SK-N-SH (cell line): ENCODE results near the gene GPR132. TPM values are rescaled to one million over a fixed set of nuclear protein-coding genes. Genes with fewer than 3 reads are reported as not detected.

ENCODE experiments used
- CTCF ChIA-PET: fragments of 300-600, 350-600 bp; formaldehyde crosslinking; extraction: SDS; loops from one replicate; lab custom pipeline; 2021; lab: Yijun Ruan, JAX
- POLR2A ChIA-PET: fragments of 350-600 bp; sonication (Branson Sonifier 250); formaldehyde crosslinking; extraction: SDS; loops from one replicate; lab custom pipeline; 2020; ENCODE audit warnings: antibody characterized with exemption, inconsistent platforms; lab: Yijun Ruan, JAX
- DNase-seq: peaks from one replicate; pipeline ENCODE4 v3.0.0; 2012
- H2AFZ ChIP-seq: fragments of 200-600 bp; sonication (generic); 2 replicates; pipeline ENCODE4 v1.8.1; 2016; ENCODE audit warnings: antibody characterized with exemption, mild to moderate bottlenecking, low read depth
- H3F3A ChIP-seq: fragments of 200-600 bp; sonication (generic); replicated peaks from 2 replicates; pipeline ENCODE3; 2016; ENCODE audit warnings: antibody characterized with exemption, mild to moderate bottlenecking; ENCODE audit not compliant: insufficient read depth
- H3K27ac ChIP-seq, 2 experiments: fragments of 200-500 bp in 1 of 2; fragments of 200-600 bp in 1 of 2; sonication (Bioruptor generic) in 1 of 2; sonication (generic), shearing (Covaris generic) in 1 of 2; 2 replicates each; pipeline versions ENCODE4 v1.5.1 to v1.6.1; 2014 to 2016; ENCODE audit warnings: low read depth in 2 of 2, inconsistent platforms in 1 of 2, low read length in 1 of 2, mild to moderate bottlenecking in 1 of 2, mixed read lengths in 1 of 2
- H3K27me3 ChIP-seq: fragments of 200-600 bp; sonication (generic), shearing (Covaris generic); 2 replicates; pipeline ENCODE4 v1.6.1; 2016; ENCODE audit warnings: mixed run types; ENCODE audit not compliant: insufficient read depth
- H3K36me3 ChIP-seq, 2 experiments: fragments of 200-500 bp in 1 of 2; fragments of 200-600 bp in 1 of 2; sonication (Bioruptor generic) in 1 of 2; sonication (generic) in 1 of 2; replicated peaks in 1 of 2; 2 replicates each; pipeline versions ENCODE3 to v1.5.1; 2014 to 2016; ENCODE audit warnings: low read length in 1 of 2, mild to moderate bottlenecking in 1 of 2; ENCODE audit not compliant: insufficient read depth in 2 of 2, control insufficient read depth in 1 of 2
- H3K4me1 ChIP-seq, 2 experiments: fragments of 200-500 bp in 1 of 2; fragments of 200-600 bp in 1 of 2; sonication (Bioruptor generic) in 1 of 2; sonication (generic), shearing (Covaris generic) in 1 of 2; 2 replicates each; pipeline versions ENCODE4 v1.5.1 to v1.6.1; 2014 to 2016; ENCODE audit warnings: low read depth in 1 of 2, low read length in 1 of 2, mixed run types in 1 of 2; ENCODE audit not compliant: insufficient read depth in 2 of 2, control insufficient read depth in 1 of 2
- H3K4me2 ChIP-seq: fragments of 200-600 bp; sonication (generic), shearing (Covaris generic); 2 replicates; pipeline ENCODE4 v1.6.1; 2017; ENCODE audit warnings: mixed run types
- H3K4me3 ChIP-seq, 2 experiments: fragments of 200-500 bp in 1 of 2; fragments of 200-600 bp in 1 of 2; sonication (Bioruptor generic) in 1 of 2; sonication (generic), shearing (Covaris generic) in 1 of 2; 2 replicates each; pipeline versions ENCODE4 v1.5.1 to v1.8.1; 2014 to 2016; ENCODE audit warnings: low read depth in 2 of 2, inconsistent platforms in 1 of 2, low read length in 1 of 2, mild to moderate bottlenecking in 1 of 2, mixed read lengths in 1 of 2, moderate library complexity in 1 of 2
- H3K79me2 ChIP-seq: fragments of 200-600 bp; sonication (generic); 2 replicates; pipeline ENCODE4 v1.8.1; 2017; ENCODE audit warnings: mild to moderate bottlenecking; ENCODE audit not compliant: insufficient read depth
- H3K9ac ChIP-seq: fragments of 200-600 bp; sonication (generic); 2 replicates; pipeline ENCODE4 v1.6.1; 2017; ENCODE audit warnings: mixed run types
- H3K9me2 ChIP-seq: fragments of 200-600 bp; sonication (generic); 2 replicates; pipeline ENCODE4 v1.6.1; 2017; ENCODE audit warnings: mixed run types
- H3K9me3 ChIP-seq: fragments of 200-600 bp; sonication (generic); 2 replicates; pipeline ENCODE4 v1.6.1; 2017; ENCODE audit warnings: mixed run types, mild to moderate bottlenecking, moderate library complexity
- H4K20me1 ChIP-seq: fragments of 200-600 bp; sonication (generic); 2 replicates; pipeline ENCODE4 v1.6.1; 2017; ENCODE audit warnings: mild to moderate bottlenecking, mixed run types; ENCODE audit not compliant: insufficient read depth
- CHD2 ChIP-seq: fragments of 150-350 bp; IDR thresholded peaks from 2 replicates; pipeline ENCODE4 v1.6.1; 2018; ENCODE audit warnings: low read length; ENCODE audit not compliant: partially characterized antibody
- ELF1 ChIP-seq: IDR thresholded peaks from 2 replicates; pipeline ENCODE4 v1.4.0; 2012
- FOXJ3 ChIP-seq: sonication (generic); formaldehyde crosslinking; IDR thresholded peaks from 2 replicates; pipeline ENCODE4 v1.5.1; 2020; ENCODE audit warnings: mild to moderate bottlenecking, missing genetic modification reagents
- MEF2A ChIP-seq: IDR thresholded peaks from 2 replicates; pipeline ENCODE4 v1.4.0; 2012; ENCODE audit warnings: low read depth, borderline replicate concordance
- MXI1 ChIP-seq: IDR thresholded peaks from 2 replicates; pipeline ENCODE4 v1.6.1; 2012; ENCODE audit warnings: mild to moderate bottlenecking, low read depth, low read length, improper control_type of control experiment
- NFIC ChIP-seq: IDR thresholded peaks from 2 replicates; pipeline ENCODE4 v1.4.0; 2012; ENCODE audit warnings: borderline replicate concordance
- NRF1 ChIP-seq: IDR thresholded peaks from 2 replicates; pipeline ENCODE4 v1.6.1; 2012; ENCODE audit warnings: low read depth, mild to moderate bottlenecking, low read length
- RAD21 ChIP-seq: IDR thresholded peaks from 2 replicates; pipeline ENCODE4 v1.6.1; 2012; ENCODE audit warnings: mild to moderate bottlenecking, low read length
- RCOR1 ChIP-seq: fragments of 150-350 bp; IDR thresholded peaks from 2 replicates; pipeline ENCODE4 v1.6.1; 2017; ENCODE audit warnings: antibody characterized with exemption, low read length
- RXRA ChIP-seq: IDR thresholded peaks from 2 replicates; pipeline ENCODE4 v1.4.0; 2012; ENCODE audit warnings: low read depth, mild to moderate bottlenecking, borderline replicate concordance
- SMC3 ChIP-seq: IDR thresholded peaks from 2 replicates; pipeline ENCODE4 v1.6.1; 2012; ENCODE audit warnings: low read depth, low read length, improper control_type of control experiment
- YY1 ChIP-seq: IDR thresholded peaks from 2 replicates; pipeline ENCODE4 v1.4.0; 2012; ENCODE audit warnings: low read depth, mild to moderate bottlenecking
- WGBS: methylation state at CpG from one replicate; pipeline ENCODE4 v1.1.6; 2017; ENCODE audit warnings: low lambda C conversion rate; 5-methylcytosine and 5-hydroxymethylcytosine counted together
- polyA plus RNA-seq, 3 experiments: library from polyadenylated mRNA; depleted of rRNA; stranded (reverse); fragments of >200 nt; gene quantifications; 2 replicates each; pipeline ENCODE4 v1.2.3, GENCODE V29; 2012
- TF ChIP-seq, protein P1 (sequence below): fragments of 200-600 bp; sonication (generic); IDR thresholded peaks from 2 replicates; pipeline ENCODE4 v1.6.1; 2017; ENCODE audit warnings: antibody characterized with exemption, mild to moderate bottlenecking, moderate library complexity
- TF ChIP-seq, protein P2 (sequence below): IDR thresholded peaks from 2 replicates; pipeline ENCODE4 v1.4.0; 2012; ENCODE audit warnings: low read depth, borderline replicate concordance

Gene GPR132
- polyA plus RNA-seq, 1 of the 3 experiments (the other 2 are of a cell fraction) = not detected

DNA sequence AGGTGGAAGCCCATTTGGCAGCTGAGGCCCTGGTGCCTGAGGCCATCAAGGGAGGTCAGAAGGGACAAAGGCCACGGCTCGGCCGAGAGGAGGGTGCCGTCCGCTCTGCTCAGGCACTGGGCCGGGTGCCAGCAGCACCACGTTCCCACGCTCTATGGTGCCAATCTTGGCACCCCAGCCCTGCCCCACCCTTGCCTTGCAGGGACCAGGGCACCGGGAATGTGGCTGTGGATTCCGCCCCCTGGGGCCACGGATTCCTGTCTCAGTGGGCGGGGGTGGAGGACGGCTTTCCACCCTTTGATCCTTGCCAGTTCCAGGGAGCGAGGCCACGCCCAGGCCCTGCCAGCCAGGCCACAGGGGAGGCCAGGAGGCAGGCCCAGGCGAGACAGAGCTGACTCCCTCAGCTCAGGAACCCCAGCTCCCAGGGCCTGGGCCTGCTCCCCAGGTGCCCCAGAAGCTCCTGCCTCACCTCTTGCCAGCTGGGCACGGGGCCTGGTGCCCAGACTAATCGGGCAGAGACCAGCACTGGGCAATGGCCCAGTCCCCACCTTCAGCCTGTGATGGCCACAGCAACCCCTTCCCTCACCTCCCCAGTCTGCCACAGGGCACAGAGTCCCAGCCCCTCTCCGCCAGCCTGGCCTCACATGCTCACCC lies 26.4 kb upstream of the GPR132 start:
- Histone ChIP-seq H3K9ac (no peak overlapping the region), H2AFZ (no peak overlapping the region), H3K9me2 (no peaks in the 10 kb centered on the region), H3K27ac (peak overlapping the region; percentile 51 to 81; a peak in 3 of 4 replicates), H4K20me1 (peaks cover 5% of the 10 kb centered on the region; the same call in 1 of the 2 replicates), H3K4me1 (peaks cover 12 to 43% of the 10 kb centered on the region in 2 experiments; a peak in 3 of 4 replicates), H3K4me3 (no peak overlapping the region), H3F3A (peaks cover 23% of the 10 kb centered on the region), H3K4me2 (peak overlapping the region; percentile 87), H3K9me3 (no peaks in the 10 kb centered on the region), H3K36me3 (no peaks in the 10 kb centered on the region), H3K27me3 (no peaks in the 10 kb centered on the region), H3K79me2 (0 out of 2 replicates have a peak, but pooled peaks cover 5% of the 10 kb centered on the region)
- CTCF ChIA-PET = interaction anchor here (0.6 to 2.5 kb wide), 19 partner anchors 11 to 279 kb away, joined by 3 to 15 read pairs (median 5); partner anchors contain the start of gene BTBD6
- POLR2A ChIA-PET = no interaction called here
- TF ChIP-seq ELF1 = no peak
- TF ChIP-seq SMC3 = no peak
- no peak for TF ChIP-seq MEF2A
- TF ChIP-seq RXRA = no peak
- peak; percentile 57; the same call in 1 of the 2 replicates for TF ChIP-seq NFIC
- TF ChIP-seq CHD2 = no peak
- no peak for TF ChIP-seq NRF1
- TF ChIP-seq, protein P1, sequence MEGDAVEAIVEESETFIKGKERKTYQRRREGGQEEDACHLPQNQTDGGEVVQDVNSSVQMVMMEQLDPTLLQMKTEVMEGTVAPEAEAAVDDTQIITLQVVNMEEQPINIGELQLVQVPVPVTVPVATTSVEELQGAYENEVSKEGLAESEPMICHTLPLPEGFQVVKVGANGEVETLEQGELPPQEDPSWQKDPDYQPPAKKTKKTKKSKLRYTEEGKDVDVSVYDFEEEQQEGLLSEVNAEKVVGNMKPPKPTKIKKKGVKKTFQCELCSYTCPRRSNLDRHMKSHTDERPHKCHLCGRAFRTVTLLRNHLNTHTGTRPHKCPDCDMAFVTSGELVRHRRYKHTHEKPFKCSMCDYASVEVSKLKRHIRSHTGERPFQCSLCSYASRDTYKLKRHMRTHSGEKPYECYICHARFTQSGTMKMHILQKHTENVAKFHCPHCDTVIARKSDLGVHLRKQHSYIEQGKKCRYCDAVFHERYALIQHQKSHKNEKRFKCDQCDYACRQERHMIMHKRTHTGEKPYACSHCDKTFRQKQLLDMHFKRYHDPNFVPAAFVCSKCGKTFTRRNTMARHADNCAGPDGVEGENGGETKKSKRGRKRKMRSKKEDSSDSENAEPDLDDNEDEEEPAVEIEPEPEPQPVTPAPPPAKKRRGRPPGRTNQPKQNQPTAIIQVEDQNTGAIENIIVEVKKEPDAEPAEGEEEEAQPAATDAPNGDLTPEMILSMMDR = no peak
- TF ChIP-seq MXI1 = no peak
- no peak for DNase-seq
- WGBS = no CpG with 5 or more reads among the region's 19 CpGs

DNA sequence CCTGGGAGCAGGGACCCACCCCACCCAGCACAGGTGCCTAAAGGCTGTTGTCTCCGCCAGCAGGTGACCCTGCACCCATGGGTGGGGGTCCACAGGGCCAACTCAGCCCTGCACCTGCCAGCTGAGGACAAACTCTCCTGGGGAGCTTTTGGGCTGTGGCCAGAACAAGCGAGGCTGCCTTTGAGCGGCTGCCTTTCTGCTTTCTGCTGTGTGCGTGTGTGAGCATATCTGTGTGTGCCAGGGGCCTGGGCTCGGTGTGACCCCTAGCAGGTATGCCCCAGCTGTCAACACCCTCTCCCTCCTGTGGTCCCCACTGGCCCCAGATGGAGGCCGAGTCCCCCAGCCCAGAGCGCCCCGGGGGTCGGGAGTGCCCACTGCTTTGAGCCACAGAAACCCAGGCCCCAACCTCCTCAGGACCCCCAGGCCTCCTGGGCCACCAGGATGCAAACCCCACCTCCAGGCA lies 25.9 kb upstream of the GPR132 start:
- peak overlapping the region in 1 of 2 experiments; percentile 81; a peak in 1 of 4 replicates for H3K27ac ChIP-seq
- H3K27me3 ChIP-seq = no peaks in the 10 kb centered on the region
- H3F3A ChIP-seq = peaks cover 23% of the 10 kb centered on the region
- DNase-seq = no peak
- H4K20me1 ChIP-seq = peaks cover 5% of the 10 kb centered on the region; the same call in 1 of the 2 replicates
- no peak overlapping the region for H2AFZ ChIP-seq
- H3K79me2 ChIP-seq = 0 out of 2 replicates have a peak, but pooled peaks cover 5% of the 10 kb centered on the region
- no peaks in the 10 kb centered on the region for H3K36me3 ChIP-seq
- H3K9me2 ChIP-seq = no peaks in the 10 kb centered on the region
- POLR2A ChIA-PET = no interaction called here
- H3K9ac ChIP-seq = no peak overlapping the region
- no peaks in the 10 kb centered on the region for H3K9me3 ChIP-seq
- WGBS = 73% methylated on average over 3 of the region's 9 CpGs
- CTCF ChIA-PET = interaction anchor here (0.6 to 2.5 kb wide), 36 partner anchors 9 to 504 kb away, joined by 3 to 15 read pairs (median 4); partner anchors contain the start of genes BTBD6 and CLBA1
- no peak overlapping the region for H3K4me3 ChIP-seq
- TF ChIP-seq, protein P2, sequence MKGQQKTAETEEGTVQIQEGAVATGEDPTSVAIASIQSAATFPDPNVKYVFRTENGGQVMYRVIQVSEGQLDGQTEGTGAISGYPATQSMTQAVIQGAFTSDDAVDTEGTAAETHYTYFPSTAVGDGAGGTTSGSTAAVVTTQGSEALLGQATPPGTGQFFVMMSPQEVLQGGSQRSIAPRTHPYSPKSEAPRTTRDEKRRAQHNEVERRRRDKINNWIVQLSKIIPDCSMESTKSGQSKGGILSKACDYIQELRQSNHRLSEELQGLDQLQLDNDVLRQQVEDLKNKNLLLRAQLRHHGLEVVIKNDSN = no peak
- TF ChIP-seq MEF2A (no peak), YY1 (no peak), RAD21 (no peak), RCOR1 (no peak), FOXJ3 (CRISPR knock-in tag) (no peak), NRF1 (no peak)
- peaks cover 12 to 43% of the 10 kb centered on the region in 2 experiments; a peak in 3 of 4 replicates for H3K4me1 ChIP-seq
- peak overlapping the region; percentile 87; the same call in 1 of the 2 replicates for H3K4me2 ChIP-seq
